Esophagus squamous epithelium (tissue), 4 donors: ENCODE measurements around the gene WWTR1.

Source experiments
- POLR2A ChIP-seq, 4 donors: fragments of 450-650 bp; IDR thresholded peaks; one replicate each; pipeline ENCODE4 v1.6.1; 2017; ENCODE audit warnings: antibody characterized with exemption in 4 of 4, mild to moderate bottlenecking in 4 of 4, moderate library complexity in 3 of 4
- TF ChIP-seq, protein P1 (sequence below), 6 experiments: fragments of 450-650 bp in 4 of 6; fragments of 200-600 bp in 2 of 6; sonication (generic) in 2 of 6; IDR thresholded peaks; one replicate each; pipeline ENCODE4 v1.5.1; 2016 to 2019; ENCODE audit warnings: antibody characterized with exemption in 6 of 6, mild to moderate bottlenecking in 4 of 6, moderate library complexity in 4 of 6

DNA sequence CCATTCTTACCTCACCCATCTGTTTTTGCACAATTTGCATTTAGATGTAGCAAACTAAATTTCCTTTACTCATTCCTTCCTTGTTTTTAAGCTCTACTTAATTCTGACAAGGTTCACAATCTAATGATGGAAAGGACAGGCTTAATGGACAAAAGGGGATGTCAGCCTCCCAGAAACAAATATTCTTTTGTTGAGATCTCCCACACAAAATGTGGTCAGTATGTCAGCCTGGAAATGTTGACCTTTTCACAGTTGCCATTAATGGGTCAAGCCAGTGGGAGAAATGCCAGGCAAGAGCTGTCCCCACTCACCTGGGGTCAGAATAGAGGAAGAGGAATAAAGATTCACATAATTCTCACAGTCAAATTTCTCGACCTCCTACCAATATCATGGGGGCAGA is 27.0 kb downstream of the WWTR1 start:
- TF ChIP-seq, protein P1, sequence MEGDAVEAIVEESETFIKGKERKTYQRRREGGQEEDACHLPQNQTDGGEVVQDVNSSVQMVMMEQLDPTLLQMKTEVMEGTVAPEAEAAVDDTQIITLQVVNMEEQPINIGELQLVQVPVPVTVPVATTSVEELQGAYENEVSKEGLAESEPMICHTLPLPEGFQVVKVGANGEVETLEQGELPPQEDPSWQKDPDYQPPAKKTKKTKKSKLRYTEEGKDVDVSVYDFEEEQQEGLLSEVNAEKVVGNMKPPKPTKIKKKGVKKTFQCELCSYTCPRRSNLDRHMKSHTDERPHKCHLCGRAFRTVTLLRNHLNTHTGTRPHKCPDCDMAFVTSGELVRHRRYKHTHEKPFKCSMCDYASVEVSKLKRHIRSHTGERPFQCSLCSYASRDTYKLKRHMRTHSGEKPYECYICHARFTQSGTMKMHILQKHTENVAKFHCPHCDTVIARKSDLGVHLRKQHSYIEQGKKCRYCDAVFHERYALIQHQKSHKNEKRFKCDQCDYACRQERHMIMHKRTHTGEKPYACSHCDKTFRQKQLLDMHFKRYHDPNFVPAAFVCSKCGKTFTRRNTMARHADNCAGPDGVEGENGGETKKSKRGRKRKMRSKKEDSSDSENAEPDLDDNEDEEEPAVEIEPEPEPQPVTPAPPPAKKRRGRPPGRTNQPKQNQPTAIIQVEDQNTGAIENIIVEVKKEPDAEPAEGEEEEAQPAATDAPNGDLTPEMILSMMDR (IDR thresholded peaks at IDR 0.05): no peak
- TF ChIP-seq POLR2A (IDR thresholded peaks at IDR 0.05): no peak
